Activated naive CD4-positive, alpha-beta T cell (primary cell): ENCODE data around the gene MUC6.

Source experiments
- DNase-seq, 4 experiments: peaks; one replicate each; lab custom pipeline; 2025; lab: John Stamatoyannopoulos, UW

Gene MUC6

DNA sequence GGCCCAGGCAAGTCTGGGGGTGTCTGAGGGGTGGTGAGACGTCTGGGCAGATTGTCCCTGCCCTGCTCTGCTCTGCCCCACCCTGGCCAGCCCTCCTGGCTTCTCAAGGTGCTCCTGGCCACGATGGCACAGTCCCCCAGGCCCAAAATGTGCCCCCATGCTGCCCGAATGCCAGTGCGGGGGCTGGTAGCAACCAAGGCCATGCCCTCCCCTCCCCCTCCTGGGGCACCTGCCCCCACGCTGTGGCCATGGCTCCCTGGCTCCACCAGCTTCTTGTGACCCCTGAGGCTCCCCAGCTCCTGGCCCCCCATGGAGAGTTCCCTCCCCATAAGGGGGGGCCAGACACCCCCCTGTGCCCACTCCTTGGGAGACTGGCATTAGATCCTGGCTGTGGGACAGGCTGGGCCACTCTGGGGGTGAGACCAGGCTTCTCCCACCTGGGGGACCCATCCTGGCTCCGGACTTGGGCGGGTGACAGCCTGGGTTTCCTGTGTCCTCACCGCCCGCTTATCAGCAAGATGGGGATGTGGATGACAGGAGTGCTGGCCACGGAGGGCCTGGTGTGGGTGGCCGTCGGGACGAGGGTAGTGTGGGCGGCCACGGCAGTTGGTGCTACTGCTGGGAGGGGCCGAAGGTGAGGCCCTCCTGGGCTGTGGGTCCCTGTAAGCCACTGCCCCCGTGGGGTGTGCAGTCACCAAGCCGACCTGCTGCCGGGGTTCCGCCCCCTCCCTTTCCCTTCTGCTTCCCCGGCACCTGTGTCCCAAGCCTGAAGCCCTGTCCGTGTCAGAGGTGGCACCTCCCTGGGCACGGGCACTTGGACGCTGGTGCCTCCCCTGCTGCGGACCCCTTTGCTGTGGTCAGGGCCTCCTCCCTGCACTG is 15.9 kb upstream of the MUC6 start:
- no peak for DNase-seq

DNA sequence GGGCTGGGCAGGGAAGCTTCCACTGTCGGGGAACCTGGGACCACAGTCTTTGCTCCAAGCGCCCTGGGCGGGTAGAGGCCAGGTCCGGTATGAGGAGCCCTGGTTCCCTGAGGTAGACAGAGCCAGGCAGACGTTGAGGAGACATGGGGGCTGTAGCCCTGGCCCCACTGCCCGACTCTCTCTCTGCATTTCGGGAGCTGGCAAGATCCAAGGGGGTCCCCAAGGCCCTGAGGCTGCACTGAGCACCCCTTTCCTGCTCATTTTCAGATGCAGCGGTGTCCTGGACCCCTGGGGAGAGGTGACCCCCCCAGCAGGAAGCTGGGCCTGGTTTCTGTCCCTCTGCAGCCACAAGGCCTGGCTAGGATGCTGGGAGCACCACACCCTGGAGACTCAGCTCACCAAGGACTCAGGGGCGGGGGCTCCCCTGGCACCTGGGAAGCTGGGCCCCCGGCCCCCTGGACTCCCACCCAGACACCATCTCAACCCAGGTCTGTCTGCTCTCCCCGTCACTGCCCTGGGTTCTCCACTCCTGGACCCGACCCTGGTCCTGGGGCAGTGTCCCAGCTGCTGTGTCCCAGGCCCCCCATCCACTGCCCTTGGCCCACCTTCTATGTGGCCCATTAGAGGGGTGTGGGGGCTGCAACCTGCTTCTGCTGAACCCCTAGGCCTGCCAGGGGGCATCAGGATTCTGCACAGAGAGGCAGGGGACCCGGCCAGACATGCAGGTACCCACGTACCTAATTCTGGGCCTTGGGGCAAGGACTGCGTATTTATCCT is 15.0 kb upstream of the MUC6 start:
- DNase-seq, result no peak

DNA sequence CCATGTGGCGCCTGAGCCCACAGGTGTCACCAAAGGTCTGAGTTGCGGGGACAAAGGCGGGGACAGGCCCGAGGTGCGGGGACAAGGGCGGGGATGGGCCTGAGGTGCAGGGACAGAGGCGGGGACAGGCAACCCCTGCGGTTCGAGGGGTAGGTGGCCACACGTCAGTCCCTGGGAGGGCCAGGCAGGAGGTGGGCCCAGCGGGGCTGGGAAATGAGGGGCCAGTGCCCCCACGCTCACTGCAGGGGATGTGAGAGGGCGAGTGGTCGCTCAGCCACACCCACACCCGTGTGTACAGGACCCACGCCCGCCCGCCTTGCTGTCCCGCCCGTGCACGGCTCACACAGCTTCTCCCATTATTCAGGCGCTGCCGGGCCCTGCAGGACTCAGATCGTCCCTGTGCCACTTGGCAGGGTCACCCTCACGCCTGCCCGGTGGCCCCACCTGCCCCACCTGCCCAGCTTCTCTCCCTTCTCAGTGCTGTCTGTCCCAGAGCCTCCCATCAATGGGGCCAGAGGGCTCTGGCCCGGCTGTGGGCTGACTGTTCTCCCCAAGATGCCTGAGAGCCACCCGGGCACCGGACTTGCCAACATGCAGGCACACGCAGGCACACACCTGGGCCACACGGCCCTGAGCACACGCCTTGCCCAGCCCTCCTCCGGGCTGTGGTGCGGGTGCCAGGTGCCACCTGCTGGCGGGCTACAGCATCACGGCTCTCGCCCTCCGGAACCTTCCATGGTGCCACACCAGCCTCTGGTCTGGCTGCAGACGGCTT is 14.2 kb upstream of the MUC6 start:
- peak; percentile 28 to 65 (median 48) for DNase-seq

- no peak for DNase-seq
These were observed 13.5 kb upstream of the MUC6 start for GRCh38 chr11:1049911-1050580.

DNA sequence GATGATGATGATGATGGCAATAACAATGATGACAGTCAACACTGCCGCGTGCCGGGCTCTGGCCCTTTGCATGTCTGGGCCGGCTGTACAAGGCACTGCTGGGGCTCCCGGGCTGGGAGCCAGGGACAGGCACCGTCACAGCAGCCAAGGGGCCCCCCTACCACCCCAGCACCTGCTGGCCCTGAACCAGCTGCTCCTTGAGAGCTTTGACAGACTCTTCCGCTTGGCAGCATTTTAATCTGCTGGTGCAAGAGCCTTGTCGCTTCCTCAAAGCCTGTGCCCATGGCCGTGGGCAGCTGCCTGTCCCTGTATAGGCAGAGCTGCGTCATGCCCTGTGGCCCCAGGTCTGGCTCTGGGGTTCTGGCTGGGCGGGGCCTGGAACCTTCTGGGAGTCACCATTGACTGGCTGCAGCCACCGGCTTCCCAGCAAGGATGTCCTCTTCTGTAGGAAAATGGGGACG is 12.9 kb upstream of the MUC6 start:
- DNase-seq, result no peak

- DNase-seq, result no peak
These were observed 12.5 kb upstream of the MUC6 start for GRCh38 chr11:1049071-1049405.

DNA sequence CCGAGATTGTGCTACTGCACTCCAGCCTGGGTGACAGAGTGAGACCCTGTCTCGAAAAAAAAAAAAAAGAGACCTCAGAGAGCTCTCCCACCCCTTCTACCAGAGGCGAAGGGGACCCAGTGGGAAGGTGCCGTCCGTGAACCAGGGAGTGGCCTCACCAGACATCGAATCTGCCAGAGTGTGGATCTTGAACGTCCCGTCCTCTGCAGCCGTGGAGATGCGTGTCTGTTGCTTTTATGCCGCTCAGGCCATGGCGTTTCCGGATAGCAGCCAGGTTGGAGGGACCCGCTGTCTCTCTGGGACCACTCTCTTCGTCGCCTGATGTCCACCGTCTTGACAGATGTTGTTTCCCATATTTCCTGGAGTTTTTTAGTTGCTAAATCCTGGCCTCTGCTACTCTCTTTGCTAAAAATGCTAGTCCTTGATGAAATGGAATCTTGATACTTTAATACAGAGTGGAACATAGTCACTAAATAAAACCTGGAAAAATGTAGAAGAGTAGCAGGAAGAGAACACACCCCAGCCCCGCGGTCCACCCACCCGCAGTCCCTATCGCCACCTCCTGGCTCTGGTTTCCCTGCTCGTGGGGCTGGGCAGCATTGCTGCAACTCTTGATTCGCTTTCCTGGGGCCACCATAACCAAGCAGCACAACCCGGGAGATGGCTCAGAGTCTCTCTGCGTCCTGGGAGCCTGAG is 12.0 kb upstream of the MUC6 start:
- no peak for DNase-seq

GRCh38 chr11:1047595-1048156 is 11.2 kb upstream of the MUC6 start:
- DNase-seq, result no peak

DNA sequence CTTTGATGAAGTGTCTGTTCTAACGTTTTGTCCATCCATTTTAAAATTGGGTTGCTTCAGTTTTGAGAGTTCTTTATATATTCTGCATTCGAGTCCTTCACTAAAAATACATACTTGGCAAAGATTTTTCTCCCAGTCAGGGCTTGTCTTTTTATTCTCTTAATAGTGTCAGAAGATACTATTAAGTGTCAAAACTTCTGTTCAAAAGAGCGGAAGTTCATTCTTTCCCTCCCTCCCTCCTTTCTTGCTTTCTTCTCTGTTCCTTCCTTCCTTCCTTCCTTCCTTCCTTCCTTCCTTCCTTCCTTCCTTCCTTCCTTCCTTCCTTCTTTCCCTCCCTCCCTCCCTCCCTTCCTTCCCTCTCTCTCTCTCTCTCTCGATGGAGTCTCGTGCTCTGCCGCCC is 7.6 kb upstream of the MUC6 start:
- no peak for DNase-seq

- no peak for DNase-seq
These were observed 7.1 kb upstream of the MUC6 start for GRCh38 chr11:1043563-1044096.

- DNase-seq, result no peak
These were observed 6.4 kb upstream of the MUC6 start for GRCh38 chr11:1042626-1043562.

DNA sequence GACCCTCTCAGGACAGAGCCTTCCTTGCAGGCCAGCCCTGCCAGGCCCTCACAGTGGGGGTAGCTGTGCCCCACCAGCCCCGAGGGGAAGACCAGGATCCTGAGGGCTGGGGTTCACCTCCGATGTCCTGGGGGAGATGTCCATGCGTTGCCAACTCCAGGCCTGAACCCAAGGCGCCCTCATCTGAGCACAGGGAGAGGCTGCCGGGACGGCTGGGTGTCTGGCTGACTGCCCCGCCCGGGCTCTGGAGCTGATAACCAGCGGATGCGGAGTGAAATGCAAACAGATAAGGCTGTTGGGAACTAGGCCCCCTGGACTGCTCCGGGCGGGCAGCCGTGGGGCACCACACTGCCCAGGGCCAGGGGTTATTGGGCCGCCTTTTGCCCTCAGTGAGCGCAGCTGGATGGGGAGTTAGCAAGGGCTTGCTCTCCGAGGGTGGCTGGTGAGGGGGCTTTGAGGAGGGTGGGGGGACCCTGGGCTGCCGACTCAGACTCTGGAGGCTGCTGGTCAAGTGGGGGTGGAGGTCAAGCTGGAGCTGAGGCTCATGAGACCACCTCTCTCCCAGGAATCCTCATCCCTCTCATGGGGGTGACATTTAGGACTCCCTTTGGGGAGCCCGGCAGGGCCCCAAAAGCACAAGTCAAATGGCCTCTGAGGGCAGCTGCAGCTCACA is 5.6 kb upstream of the MUC6 start:
- DNase-seq, result no peak

DNA sequence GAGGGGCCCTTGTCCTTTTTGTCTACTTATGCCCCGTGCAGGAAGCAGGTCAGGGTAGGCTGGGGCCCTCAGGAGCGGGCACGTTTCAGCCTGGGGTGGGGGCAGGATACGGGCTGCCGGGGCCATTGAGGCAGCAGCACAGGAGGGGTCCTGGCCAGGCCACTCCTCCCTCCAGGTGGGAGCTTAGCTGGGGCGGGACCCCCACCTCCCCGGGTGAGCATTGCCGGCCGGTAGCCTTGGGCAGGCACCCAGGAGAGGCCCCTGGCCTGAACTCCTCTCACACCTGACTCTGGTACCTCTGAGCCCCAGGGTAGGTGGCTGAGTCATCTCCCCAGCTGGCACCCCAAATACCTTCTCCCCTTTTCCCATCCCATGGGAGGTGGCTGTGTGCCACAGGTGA is 5.0 kb upstream of the MUC6 start:
- no peak for DNase-seq

DNA sequence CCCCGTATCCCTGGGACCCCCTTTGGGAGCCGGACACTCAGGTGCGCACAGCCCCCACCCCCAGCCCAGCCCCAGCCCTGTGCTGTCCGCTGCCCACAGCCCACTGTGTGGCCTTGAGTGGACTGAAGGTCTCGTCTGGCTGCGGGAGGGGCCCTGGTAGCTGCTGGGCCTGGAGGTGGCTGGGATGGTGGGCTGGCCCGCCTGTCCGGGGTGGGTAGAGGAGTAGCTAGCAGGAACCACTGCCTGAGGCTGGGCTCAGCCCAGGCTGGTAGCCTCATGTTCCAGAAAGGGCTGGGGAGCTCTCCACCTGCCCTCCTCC is 4.6 kb upstream of the MUC6 start:
- DNase-seq, result no peak

DNA sequence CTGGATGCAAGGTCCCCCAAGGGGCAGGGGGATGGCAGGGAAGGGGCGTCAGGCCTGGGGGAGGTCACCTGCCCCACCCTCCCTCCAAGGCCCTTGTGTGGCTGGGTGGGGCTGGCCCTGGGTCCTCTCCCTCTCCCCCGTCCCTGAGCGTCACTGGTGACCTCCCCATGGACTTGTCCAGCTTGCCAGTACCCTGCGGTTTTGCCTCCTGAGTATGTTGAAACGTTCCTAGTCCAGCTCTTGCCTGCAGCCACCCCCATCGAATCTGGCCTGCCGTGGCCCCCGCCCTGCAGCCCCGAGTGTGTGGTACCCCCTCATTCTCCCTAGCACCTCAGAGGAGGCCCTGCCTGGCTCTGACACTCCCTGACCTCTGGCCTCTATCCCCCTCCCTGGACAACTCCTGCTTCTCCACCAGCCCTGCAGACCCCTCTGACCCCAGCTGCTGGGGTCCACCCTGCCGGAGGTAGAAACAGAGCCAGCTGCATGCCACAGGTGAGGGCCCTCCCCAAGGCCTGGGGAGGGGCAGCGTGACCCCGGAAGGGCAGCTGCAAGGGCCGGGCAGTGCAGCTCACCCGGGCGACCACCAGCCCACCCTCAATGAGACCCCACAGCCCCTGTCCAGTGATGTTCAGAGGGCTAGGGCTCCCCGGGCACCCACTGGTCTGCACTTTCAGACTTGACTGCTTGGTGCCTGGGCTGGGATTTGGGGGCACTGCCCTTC is 4.1 kb upstream of the MUC6 start:
- DNase-seq, result no peak

DNA sequence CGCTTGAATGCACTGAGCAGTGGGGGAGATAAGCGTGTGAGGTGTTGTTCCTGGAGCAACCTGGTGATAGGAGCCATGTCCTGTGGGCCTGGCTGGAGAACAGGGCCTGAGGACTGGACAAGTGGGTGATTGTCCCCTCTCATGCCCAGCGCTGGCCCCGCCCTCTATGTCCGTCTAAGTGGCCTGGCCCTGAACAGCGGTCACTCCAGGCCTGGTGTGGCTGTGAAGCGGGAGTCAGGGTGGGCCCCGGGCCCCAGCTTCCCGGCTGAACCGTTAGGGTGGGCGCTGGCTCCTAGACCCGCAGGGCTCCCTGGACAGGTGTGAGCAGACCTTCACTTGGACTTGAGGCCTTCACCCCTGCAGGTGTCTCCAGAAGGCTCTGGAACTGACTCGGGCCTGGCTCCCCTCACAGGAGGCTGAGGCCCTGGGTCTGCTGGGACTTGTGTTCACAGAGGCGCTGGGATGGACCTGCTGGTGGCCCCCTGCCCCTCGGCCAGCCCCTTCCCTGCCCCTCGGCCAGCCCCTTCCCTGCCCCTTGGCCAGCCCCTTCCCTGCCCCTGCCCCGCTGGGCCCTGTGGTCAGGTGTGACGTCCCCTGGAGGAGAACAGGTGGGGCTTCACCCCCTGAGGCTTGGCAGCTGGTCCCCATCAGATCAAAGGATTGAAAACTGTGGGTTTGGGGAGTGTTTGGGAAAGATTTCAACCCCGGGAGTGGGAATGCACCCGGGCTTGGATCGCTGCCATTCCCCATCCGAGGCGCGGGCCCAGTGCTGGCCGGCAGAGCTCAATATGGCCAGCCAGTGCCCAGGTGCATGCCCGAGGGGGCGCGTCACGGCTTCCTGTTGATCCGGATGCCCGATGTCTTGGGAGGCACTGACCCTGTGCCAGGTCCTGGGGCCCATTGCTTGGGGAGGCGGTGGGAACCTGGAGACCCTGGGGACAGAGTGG is 3.2 kb upstream of the MUC6 start:
- no peak for DNase-seq

- no peak for DNase-seq
These were observed 2.4 kb upstream of the MUC6 start for GRCh38 chr11:1038921-1039320.
